ENCODE measurements around the gene ITPR1.
A peak's percentile ranks its signal among the peaks of the same experiment; 100 is the strongest.
"Not testable (repeated sequence)": the region's sequence is repeated elsewhere in the genome, so short reads cannot be mapped to it uniquely, and the experiment has no call there.

The ITPR1 gene

GRCh38 chr3:4571690-4572334, 78.7 kb downstream of the ITPR1 start:
- DNase-seq (ENCODE audit: low read depth in 3 of 3): no peak

DNA sequence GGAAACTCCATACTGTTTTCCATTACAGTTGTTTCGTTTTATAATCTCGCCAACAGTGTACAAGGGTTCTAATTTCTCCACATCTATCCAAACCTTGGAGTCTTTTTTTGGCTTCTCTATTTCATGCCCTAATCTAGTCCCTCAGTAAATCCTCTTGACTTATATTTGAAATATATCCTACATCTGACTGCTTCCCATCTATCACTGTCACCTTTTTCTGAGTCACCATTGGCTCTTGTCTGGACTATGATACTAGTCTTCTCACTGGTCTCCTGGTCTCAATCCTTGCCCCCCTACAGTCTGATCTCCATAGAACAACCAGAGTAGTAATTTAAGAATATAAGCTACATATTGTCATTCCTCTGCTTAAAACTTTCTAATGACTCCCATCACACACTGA, 80.0 kb downstream of the ITPR1 start:
- DNase-seq (ENCODE audit: low read depth in 3 of 3): no peak

GRCh38 chr3:4574426-4574965, 81.3 kb downstream of the ITPR1 start:
- no peak for DNase-seq (ENCODE audit: low read depth in 3 of 3)

DNA sequence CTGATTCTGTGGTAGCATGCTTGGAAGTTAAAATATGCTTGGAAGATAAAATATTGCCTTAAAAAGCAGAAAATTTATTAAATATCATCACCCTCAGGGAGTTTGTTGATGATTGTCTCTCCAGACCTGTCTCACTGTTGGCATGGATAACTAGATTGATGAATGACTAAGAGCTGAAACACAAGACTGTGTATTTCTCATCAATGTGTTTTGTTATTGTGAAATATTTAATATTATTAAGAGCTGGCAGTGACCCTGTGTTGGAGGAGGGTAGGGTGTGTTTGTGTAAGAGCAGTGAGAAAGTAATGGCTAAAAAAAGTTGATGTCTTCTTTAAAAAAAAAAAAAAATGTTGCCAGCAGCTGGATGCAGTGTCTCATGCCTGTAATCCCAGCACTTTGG, 82.2 kb downstream of the ITPR1 start:
- DNase-seq (ENCODE audit: low read depth in 3 of 3): no peak

GRCh38 chr3:4577721-4578120, 84.6 kb downstream of the ITPR1 start:
- no peak for DNase-seq (ENCODE audit: low read depth in 3 of 3)

DNA sequence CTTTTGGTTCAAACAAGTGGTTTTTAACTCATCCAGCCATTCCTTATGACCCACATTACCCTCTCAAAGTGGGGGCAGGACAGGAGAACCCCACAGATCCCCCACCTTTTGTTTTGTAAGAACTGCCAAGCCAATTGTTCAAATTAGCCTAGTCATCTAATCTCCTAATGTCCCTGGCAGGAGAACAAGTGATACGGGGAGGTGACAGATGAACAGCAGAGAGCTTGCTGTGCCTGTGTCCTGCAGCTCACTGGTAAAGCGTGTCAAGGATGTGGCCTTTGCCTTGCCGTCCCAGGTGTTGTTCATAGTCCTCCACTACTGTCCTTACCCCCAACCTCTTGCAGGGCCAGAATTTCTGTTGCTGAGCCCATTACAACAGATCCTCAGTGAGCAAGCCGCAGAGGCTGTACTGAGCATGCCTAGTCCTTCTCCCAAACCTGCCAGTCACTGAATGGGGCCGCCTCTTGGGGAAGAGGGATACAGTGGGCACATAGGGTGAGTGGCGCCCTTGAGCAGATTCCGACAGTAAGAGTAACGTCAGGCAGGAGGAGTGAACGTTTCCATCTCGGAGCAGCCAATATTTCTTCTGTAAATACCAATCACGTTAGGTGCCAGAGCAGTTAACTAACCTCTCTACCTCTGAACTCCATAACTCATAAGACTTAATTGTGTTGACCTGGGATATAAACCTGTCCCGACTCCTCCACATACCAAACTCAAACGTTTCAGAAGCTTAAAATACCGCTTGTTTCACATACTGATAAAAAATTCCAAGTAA, 87.4 kb downstream of the ITPR1 start:
- DNase-seq (ENCODE audit: low read depth in 3 of 3): no peak

DNA sequence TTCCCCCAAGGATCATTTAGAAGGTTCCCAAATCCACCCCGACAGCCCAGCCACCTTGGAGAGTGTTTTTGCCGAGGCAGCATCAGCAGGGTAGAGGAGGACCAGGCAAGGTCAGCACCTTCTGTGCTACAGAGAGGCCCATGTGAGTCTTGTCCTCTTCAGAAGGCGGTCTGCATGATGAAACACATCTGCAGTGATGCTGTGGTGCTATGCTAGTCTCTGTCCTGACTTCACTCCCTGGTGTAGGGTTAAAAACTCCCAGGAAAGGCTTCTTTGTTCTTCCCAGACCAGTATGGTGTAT, 87.9 kb downstream of the ITPR1 start:
- DNase-seq (ENCODE audit: low read depth in 3 of 3): no peak

DNA sequence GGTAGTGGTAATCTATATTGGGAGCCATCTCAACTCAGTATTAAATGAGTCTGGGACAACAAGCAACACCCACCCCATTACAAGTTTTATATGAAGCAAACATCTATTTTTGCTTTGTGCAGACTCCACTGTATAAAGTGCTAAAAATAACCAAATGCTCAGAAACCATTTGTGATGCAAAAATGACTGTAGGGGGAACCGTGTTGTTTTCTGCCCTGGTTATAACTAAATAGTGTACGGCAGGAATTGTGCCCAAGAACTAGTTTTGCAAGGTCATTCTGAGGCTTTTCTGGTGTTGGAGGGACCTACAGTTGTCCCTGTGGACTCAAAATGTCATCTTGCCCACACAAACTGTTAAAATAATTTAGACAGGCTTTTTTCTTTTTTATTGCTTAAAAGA, 88.3 kb downstream of the ITPR1 start:
- DNase-seq (ENCODE audit: low read depth in 3 of 3): no peak

DNA sequence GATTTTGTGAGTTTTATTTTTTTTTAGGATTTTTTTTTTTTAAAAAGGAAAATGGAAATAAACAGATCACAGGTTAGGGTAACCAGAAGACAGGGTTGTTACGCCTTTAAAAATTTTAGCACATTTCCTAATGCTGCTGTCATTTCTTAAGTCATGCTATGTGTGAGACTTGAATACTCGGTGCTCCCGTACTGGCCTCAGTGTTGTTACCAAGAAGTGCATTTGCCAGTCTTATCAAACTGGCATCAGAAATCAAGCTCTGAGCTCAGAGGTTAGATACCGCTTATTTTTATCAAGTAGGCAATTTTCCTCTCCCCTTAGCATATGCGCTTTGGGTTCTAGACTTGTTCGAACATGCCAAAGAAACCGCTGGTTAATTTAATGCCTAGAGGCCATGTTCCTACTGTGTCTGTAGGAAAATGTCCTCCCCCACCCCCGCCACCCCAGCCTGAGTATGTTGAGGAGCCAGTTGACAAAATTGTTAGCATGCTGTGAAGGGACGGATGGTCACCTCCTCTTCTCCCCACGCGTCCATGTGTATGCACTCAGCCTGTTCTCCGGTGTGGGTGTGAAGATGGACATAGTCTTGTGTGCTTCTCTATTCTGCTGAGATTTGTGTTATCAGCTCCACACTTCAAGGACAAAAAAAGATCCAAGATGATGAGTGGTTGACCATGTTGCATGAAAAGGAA, 88.9 kb downstream of the ITPR1 start:
- DNase-seq (ENCODE audit: low read depth in 3 of 3): no peak

DNA sequence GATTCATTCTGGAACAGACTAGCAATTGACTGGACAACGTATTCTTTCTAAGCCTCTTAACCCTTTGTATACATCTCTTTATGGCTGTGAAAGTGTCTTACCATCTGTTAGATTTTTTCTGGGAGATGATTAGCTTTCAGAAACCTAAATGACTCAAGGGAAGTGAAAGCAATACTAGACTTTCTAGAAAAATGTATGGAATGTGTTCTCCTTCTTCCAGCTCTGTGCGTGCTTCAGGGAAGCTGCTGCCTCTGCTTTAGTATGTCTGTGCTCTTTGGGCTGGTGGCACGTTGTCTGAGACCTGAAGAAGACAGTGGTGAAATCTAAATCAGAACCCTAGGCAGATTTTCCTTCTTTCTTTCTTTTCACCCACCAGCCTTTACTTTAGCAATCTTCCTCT, 89.5 kb downstream of the ITPR1 start:
- DNase-seq (ENCODE audit: low read depth in 3 of 3): no peak

DNA sequence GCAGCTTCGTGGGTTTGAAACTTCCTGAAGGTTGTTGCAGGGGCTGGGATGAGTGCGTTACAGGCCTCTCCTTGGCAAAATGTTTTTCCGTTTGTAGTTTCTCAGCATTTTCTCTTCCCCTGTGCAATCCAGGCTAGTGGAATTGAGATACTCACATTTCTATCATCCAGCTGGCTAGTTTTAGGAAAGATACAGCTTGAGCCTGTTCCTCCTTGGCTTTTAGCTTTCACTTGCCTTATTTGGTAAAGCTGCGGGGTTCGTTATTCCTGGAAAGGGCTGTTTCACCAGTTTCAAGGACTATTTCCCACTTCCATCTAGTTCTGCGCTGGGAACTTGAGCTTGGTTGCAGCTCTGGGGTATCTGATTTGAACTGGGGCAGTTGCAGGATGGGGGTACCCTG, 90.3 kb downstream of the ITPR1 start:
- DNase-seq (ENCODE audit: low read depth in 3 of 3): no peak

DNA sequence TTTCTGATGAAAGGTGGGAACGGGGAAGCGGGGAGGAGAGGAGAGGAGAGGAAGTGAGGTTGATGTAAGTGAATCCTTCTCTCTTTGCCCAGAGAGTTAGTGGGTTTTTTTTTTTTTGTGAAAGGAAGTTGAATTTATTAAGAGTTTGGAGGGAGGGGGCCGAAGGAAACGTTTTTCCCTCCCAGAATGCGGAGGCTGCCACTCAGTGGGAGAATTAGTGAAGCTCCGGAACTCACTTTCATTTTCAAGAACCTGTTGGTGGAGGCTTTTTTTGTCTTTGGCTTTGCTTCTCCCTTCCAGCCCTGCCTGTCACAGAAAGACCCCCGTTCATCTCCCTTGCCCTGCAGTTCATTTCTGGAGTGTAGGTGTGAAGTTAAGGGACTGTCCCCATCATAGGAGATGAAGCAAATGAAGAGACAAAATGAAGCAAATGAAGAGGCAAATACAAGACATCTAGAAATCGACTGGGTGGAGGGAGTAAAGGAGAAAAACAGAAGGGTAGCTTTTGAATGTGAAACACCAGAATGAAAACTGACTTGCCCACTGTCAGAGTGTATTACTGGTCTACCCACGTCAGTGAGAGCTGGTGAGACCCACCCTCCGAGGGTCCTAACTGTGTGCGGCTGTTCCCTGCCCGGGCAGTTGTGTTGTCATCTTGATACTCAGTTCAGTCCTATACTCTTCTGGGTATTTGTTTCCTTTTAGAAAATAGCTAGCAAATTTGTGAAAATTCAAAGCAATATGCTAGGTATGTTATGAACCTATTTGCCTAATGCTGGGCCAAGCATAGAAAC, 91.5 kb downstream of the ITPR1 start:
- peak in 1 of 3 experiments; percentile 21 for DNase-seq (ENCODE audit: low read depth in 3 of 3)

- DNase-seq (ENCODE audit: low read depth in 3 of 3): no peak
These were observed 93.2 kb downstream of the ITPR1 start for GRCh38 chr3:4586381-4586780.

GRCh38 chr3:4587061-4587837, 94.1 kb downstream of the ITPR1 start:
- no peak for DNase-seq (ENCODE audit: low read depth in 3 of 3)

GRCh38 chr3:4587838-4588105, 94.6 kb downstream of the ITPR1 start:
- no peak for DNase-seq (ENCODE audit: low read depth in 3 of 3)

DNA sequence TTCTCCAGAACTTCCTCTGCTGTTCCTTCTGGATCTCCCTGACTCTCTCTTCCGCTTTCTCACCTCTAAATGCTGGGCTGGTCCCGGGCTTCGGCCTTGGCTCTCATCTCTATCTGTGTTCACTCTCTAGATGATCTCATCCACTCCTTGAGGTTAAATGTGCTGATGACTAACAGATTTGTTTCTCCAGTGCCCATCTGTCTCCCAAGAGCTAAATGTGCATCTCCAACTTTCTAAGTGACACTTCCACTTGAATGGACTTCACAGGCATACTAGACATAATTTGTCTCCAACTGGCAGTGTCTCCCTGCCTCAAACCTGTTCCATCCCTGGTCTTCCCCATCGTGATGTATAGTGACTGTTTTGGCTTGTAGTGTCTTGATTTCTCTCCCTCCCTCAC, 95.3 kb downstream of the ITPR1 start:
- DNase-seq (ENCODE audit: low read depth in 3 of 3): no peak

- no peak for DNase-seq (ENCODE audit: low read depth in 3 of 3)
These were observed 96.4 kb downstream of the ITPR1 start for GRCh38 chr3:4589475-4590097.

- not testable (repeated sequence) for DNase-seq (ENCODE audit: low read depth in 3 of 3)
These were observed 97.7 kb downstream of the ITPR1 start for GRCh38 chr3:4590849-4591248.

DNA sequence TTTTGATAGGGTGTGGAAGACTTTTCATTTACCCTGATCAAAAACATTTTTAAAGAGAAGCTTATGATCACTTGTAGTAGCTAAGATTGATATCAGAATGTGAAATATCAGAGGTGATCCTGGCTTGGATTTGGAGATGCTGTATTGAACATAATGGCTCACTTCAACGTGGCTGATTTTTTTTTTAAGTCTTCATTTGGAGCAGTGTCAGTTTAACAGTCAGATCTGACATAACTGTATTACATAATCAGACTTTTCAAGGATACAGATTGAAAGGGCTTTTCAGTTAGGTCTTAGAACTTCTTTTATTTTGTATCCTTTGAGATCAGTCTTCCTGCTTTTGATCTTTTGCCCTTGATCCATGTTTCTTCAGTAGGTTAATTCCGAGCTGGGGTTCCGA, 98.5 kb downstream of the ITPR1 start:
- no peak for DNase-seq (ENCODE audit: low read depth in 3 of 3)

- no peak for DNase-seq (ENCODE audit: low read depth in 3 of 3)
These were observed 99.9 kb downstream of the ITPR1 start for GRCh38 chr3:4593014-4593413.

GRCh38 chr3:4595710-4596113, 102.6 kb downstream of the ITPR1 start:
- no peak for DNase-seq (ENCODE audit: low read depth in 3 of 3)
